Measurements from ENCODE around the gene NRG2. TPM values are rescaled to one million over a fixed set of nuclear protein-coding genes. Genes with fewer than 3 reads are reported as not detected.

The NRG2 gene
- total and polyA plus RNA-seq, 4 experiments from 2014 or later: 0.11 to 0.17 (median 0.15) TPM; not detected in 1

DNA sequence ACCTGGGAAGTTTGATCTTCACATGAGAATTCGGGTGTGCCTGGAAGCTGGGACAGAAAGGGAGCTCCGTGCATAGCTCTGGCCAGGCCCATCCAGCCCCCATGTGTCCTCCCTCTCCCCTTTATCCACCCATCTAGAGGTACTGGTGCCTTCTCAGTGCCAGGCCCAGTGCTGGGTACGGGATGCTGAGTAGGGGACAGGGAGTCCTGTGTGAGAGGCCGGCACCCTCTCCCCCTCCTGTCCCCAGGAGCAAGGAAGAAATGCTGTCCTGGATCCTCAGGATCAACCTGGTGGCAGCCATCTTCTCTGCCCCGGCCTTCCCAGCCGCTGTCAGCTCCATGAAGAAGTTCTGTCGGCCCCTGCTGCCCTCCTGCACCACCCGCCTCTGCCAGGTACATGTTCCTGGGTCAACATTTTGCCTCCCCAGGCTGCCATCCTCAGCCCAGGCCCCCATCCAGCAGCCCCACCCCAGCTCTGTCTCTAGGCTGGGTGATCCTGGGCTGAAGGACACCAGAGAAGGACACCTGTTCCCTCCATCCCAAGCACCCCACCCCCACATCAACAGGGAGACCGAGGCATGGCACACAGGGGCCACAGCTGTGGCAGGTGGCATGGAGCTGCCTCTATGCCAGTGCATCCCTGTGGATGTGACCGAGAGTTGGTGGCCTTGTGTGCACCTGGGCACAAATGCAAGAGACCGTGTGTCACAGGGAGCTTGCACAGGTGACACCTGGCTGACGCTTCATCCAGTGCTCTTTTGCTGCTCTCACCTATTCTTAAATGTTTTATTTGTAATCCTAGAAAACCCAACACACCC lies 204.5 kb downstream of the NRG2 start:
- no peak for DNase-seq
- ChIA-PET CTCF (ENCODE audit: partially characterized antibody) (interaction anchor here (0.6 to 1.7 kb wide), 4 partner anchors 25 to 882 kb away, joined by 3 to 6 read pairs (median 3); no protein-coding TSS in a partner anchor), POLR2A (ENCODE audit: partially characterized antibody) (interaction anchor here (1.3 kb wide), 1 partner anchor 10 kb away, joined by 5 read pairs; no protein-coding TSS in a partner anchor)
- H3K4me3 Mint-ChIP-seq: no peak overlapping the region
- Histone ChIP-seq H3K27ac (ENCODE audit: low read depth, low read length) (no peak overlapping the region), H3K36me3 (ENCODE audit: insufficient read depth, low read length) (no peaks in the 10 kb centered on the region), H3K4me1 (ENCODE audit: insufficient read depth, low read length) (no peaks in the 10 kb centered on the region), H3K4me3 (ENCODE audit: low read length in 2 of 2) (no peak overlapping the region), H3K9me3 (ENCODE audit: control insufficient read depth in 1 of 2, low read length in 2 of 2) (no peaks in the 10 kb centered on the region), H3K27me3 (ENCODE audit: insufficient read depth, low read length) (no peaks in the 10 kb centered on the region)
- no peaks in the 10 kb centered on the region for H3K36me3 Mint-ChIP-seq
- H3K9me3 Mint-ChIP-seq: no peaks in the 10 kb centered on the region
- H3K27me3 Mint-ChIP-seq: peaks cover 13 to 24% of the 10 kb centered on the region in 2 donors
- no peak overlapping the region for H3K27ac Mint-ChIP-seq
- no peaks in the 10 kb centered on the region for H3K4me1 Mint-ChIP-seq
- intact Hi-C loops (cut with micrococcal nuclease): no loop called here

DNA sequence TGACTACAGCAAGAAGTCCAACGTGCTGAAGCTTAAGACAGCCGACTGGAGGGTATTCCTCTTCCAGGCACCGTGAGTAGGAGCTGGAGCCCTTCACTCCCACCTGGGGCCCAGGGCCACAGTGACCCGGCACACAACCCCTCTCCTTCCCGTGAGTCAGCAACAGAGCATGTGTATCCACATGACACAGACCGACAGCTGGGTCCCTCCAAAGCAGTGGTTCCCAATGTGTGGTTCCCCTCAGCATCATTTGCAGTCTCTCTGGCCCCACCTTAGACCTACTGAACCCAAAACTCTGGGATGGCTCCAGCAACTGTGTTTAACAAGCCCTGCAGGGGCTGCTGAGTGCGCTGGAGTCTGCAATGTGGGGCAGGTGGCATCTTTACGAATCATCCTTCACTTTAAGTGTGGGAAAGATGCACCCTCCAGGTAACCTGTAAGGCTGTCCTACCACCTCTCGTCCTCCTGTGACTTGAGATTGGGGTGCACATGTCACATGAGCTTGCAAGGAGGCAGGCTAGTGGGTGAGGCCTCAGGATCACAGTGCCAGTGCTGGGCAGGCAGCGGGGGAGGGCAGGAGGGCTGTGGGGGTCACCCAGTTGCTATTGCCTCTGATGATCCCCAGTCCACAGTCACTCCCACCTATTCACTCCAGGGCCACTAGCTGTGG lies 205.3 kb downstream of the NRG2 start:
- DNase-seq: no peak
- Mint-ChIP-seq H3K9me3 (no peaks in the 10 kb centered on the region), H3K27ac (no peak overlapping the region), H3K36me3 (no peaks in the 10 kb centered on the region), H3K27me3 (peaks cover 11 to 24% of the 10 kb centered on the region in 2 donors), H3K4me3 (no peak overlapping the region), H3K4me1 (no peaks in the 10 kb centered on the region)
- no peaks in the 10 kb centered on the region for H3K9me3 ChIP-seq (ENCODE audit: control insufficient read depth in 1 of 2, low read length in 2 of 2)
- intact Hi-C loops (cut with micrococcal nuclease): no loop called here
- POLR2A ChIA-PET (ENCODE audit: partially characterized antibody): no interaction called here
- H3K27ac ChIP-seq (ENCODE audit: low read depth, low read length): no peak overlapping the region
- CTCF ChIA-PET (ENCODE audit: partially characterized antibody): interaction anchor here (0.9 to 1.3 kb wide), 2 partner anchors 26 to 51 kb away, joined by 3 read pairs; no protein-coding TSS in a partner anchor
- H3K4me1 ChIP-seq (ENCODE audit: insufficient read depth, low read length): no peaks in the 10 kb centered on the region
- H3K27me3 ChIP-seq (ENCODE audit: insufficient read depth, low read length): no peaks in the 10 kb centered on the region
- H3K36me3 ChIP-seq (ENCODE audit: insufficient read depth, low read length): no peaks in the 10 kb centered on the region
- H3K4me3 ChIP-seq (ENCODE audit: low read length in 2 of 2): no peak overlapping the region

DNA sequence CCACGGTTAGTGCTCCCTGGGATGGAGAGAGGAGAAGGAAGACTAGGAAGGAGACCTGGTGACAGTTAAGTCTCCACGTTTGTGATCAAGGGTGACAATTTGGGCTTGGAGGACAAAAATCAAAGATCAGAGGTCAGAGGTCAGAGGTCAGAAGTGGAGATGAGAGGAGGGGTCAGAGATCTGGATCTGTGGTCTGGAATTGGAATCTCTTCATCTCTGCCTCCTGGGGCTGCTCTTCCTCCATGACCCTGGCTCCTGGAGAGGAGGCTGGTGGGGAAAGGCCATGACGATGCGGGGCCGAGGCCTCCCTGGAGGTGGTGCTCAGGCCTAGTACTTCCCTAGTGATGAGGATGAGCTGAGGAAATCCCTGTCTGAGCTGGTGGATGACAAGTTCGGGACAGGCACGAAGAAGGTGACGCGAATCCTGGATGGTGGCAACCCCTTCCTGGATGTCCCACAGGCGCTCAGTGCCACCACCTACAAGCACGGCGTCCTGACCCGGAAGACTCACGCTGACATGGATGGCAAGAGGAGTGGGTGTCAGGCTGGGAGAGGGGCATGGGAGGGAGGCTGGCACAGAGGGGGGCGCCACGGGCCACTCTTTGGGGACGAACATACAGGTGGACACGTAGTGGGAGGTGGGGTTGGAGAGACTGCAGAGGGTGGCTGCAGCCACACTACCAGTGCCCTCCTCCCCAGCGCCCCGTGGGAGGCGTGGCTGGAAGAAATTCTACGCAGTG lies 206.5 kb downstream of the NRG2 start:
- CTCF ChIA-PET (ENCODE audit: partially characterized antibody): no interaction called here
- Histone ChIP-seq H3K36me3 (ENCODE audit: insufficient read depth, low read length) (no peaks in the 10 kb centered on the region), H3K9me3 (ENCODE audit: control insufficient read depth in 1 of 2, low read length in 2 of 2) (no peaks in the 10 kb centered on the region), H3K27me3 (ENCODE audit: insufficient read depth, low read length) (no peaks in the 10 kb centered on the region), H3K4me1 (ENCODE audit: insufficient read depth, low read length) (no peaks in the 10 kb centered on the region), H3K27ac (ENCODE audit: low read depth, low read length) (no peak overlapping the region), H3K4me3 (ENCODE audit: low read length in 2 of 2) (no peak overlapping the region)
- no peak for DNase-seq
- Mint-ChIP-seq H3K36me3 (no peaks in the 10 kb centered on the region), H3K9me3 (no peaks in the 10 kb centered on the region), H3K27ac (no peak overlapping the region), H3K27me3 (peaks cover 11 to 24% of the 10 kb centered on the region in 2 donors), H3K4me3 (no peak overlapping the region), H3K4me1 (no peaks in the 10 kb centered on the region)
- intact Hi-C loops (cut with micrococcal nuclease): no loop called here
- POLR2A ChIA-PET (ENCODE audit: partially characterized antibody): no interaction called here

DNA sequence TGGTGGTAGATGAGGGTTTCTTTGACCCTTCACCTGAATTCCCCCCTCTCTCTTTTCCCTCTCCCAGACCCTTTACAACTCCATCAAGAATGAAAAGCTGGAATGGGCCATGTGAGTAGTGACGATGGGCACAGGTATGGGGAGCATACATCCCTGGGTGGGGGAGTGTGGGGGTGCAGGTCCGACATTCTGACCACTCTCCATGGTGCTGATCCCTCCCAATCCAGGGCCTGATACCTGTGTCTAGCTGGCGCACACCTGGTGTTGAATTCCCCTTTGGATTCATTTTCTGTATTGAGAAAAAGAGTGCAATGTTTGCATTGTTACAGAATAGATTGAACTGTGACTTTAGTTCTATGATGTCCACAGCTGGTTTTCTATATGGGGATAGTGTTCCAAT lies 207.4 kb downstream of the NRG2 start:
- no peak overlapping the region for H3K27ac Mint-ChIP-seq
- Histone ChIP-seq H3K4me1 (ENCODE audit: insufficient read depth, low read length) (no peaks in the 10 kb centered on the region), H3K4me3 (ENCODE audit: low read length in 2 of 2) (no peak overlapping the region), H3K9me3 (ENCODE audit: control insufficient read depth in 1 of 2, low read length in 2 of 2) (no peaks in the 10 kb centered on the region), H3K27me3 (ENCODE audit: insufficient read depth, low read length) (no peaks in the 10 kb centered on the region), H3K27ac (ENCODE audit: low read depth, low read length) (no peak overlapping the region), H3K36me3 (ENCODE audit: insufficient read depth, low read length) (no peaks in the 10 kb centered on the region)
- ChIA-PET POLR2A (ENCODE audit: partially characterized antibody) (no interaction called here), CTCF (ENCODE audit: partially characterized antibody) (no interaction called here)
- H3K4me1 Mint-ChIP-seq: no peaks in the 10 kb centered on the region
- peaks cover 11 to 24% of the 10 kb centered on the region in 2 donors for H3K27me3 Mint-ChIP-seq
- no peaks in the 10 kb centered on the region for H3K36me3 Mint-ChIP-seq
- no peak for DNase-seq
- intact Hi-C loops (cut with micrococcal nuclease): no loop called here
- H3K4me3 Mint-ChIP-seq: no peak overlapping the region
- peaks cover 0 to 4% (median 0%) of the 10 kb centered on the region in 8 donors for H3K9me3 Mint-ChIP-seq

DNA sequence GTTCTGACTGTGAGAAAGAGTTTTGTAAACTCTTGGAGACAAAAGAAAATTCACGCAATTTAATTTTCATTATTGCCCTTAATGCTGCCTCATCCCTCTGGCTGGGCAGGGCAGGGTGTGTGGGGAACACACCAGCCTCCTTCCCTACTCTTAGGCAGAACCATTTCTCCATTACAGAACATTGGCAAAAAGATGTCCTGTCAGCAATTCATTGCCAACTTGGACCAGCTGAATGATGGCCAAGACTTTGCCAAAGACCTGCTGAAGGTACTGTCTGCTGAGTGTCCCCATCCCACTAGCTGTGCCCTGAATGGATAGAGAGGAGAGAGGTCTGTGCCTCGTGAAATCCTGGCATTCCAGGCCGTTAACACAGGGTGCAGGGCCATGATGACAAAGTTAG lies 209.6 kb downstream of the NRG2 start:
- no peaks in the 10 kb centered on the region for H3K9me3 ChIP-seq (ENCODE audit: control insufficient read depth in 1 of 2, low read length in 2 of 2)
- H3K36me3 ChIP-seq (ENCODE audit: insufficient read depth, low read length): no peaks in the 10 kb centered on the region
- intact Hi-C loops (cut with micrococcal nuclease): no loop called here
- H3K27me3 Mint-ChIP-seq: peaks cover 17 to 22% of the 10 kb centered on the region in 2 donors
- H3K4me1 Mint-ChIP-seq: no peaks in the 10 kb centered on the region
- H3K36me3 Mint-ChIP-seq: no peaks in the 10 kb centered on the region
- H3K4me1 ChIP-seq (ENCODE audit: insufficient read depth, low read length): no peaks in the 10 kb centered on the region
- peaks cover 0 to 4% (median 0%) of the 10 kb centered on the region in 8 donors for H3K9me3 Mint-ChIP-seq
- no peak overlapping the region for H3K4me3 Mint-ChIP-seq
- H3K4me3 ChIP-seq (ENCODE audit: low read length in 2 of 2): no peak overlapping the region
- no peak for DNase-seq
- H3K27me3 ChIP-seq (ENCODE audit: insufficient read depth, low read length): no peaks in the 10 kb centered on the region
- POLR2A ChIA-PET (ENCODE audit: partially characterized antibody): no interaction called here
- H3K27ac Mint-ChIP-seq: no peak overlapping the region
- no peak overlapping the region for H3K27ac ChIP-seq (ENCODE audit: low read depth, low read length)
- CTCF ChIA-PET (ENCODE audit: partially characterized antibody): interaction anchor here (1.0 kb wide), 1 partner anchor 9 kb away, joined by 3 read pairs; no protein-coding TSS in a partner anchor

DNA sequence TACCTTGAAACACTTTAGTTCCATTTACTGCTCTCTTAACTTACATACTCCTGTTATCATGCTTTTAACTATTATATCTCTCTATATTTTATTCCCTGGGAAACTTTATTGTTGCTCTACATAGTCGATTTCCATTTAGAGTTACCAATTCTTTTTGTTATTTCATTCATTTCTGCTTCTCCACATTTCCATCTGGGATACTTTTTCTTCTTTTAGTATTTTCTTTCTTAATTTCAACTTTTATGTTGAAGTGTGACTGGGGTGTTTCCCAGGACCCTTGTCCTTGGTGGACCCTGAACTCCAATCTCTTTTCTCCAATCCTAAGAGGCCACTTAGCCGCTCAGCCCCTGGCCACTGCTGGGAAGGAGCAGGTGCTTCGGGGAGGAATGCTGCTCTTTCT lies 211.5 kb downstream of the NRG2 start:
- no peak for DNase-seq
- Mint-ChIP-seq H3K27ac (no peak overlapping the region), H3K9me3 (peaks cover 0 to 9% (median 0%) of the 10 kb centered on the region in 8 donors), H3K4me1 (no peaks in the 10 kb centered on the region), H3K27me3 (peaks cover 17 to 21% of the 10 kb centered on the region in 2 donors), H3K36me3 (no peaks in the 10 kb centered on the region), H3K4me3 (no peak overlapping the region)
- Histone ChIP-seq H3K27me3 (ENCODE audit: insufficient read depth, low read length) (no peaks in the 10 kb centered on the region), H3K9me3 (ENCODE audit: control insufficient read depth in 1 of 2, low read length in 2 of 2) (no peaks in the 10 kb centered on the region), H3K4me1 (ENCODE audit: insufficient read depth, low read length) (no peaks in the 10 kb centered on the region), H3K27ac (ENCODE audit: low read depth, low read length) (no peak overlapping the region), H3K36me3 (ENCODE audit: insufficient read depth, low read length) (no peaks in the 10 kb centered on the region), H3K4me3 (ENCODE audit: low read length in 2 of 2) (no peak overlapping the region)
- POLR2A ChIA-PET (ENCODE audit: partially characterized antibody): no interaction called here
- intact Hi-C loops (cut with micrococcal nuclease): no loop called here
- CTCF ChIA-PET (ENCODE audit: partially characterized antibody): no interaction called here

DNA sequence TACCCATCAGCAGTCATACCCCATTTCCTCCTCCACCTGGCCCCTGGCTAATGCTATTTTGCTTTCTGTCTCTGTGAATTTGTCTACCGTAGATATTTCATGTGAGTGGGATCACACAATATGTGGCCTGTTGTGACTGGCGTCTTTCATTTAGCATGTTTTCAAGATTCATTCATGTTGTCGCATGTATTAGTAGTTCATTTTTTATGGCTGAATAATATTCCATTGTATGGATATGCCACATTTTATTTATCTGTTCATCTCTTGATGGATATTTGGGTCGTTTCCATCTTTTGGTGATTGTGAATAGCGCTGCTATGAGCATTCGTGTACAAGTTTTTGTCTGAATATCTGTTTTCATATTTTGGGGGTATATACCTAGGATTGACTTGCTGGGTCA lies 213.6 kb downstream of the NRG2 start:
- no peaks in the 10 kb centered on the region for H3K4me1 ChIP-seq (ENCODE audit: insufficient read depth, low read length)
- ChIA-PET POLR2A (ENCODE audit: partially characterized antibody) (no interaction called here), CTCF (ENCODE audit: partially characterized antibody) (no interaction called here)
- DNase-seq: no peak
- no peak overlapping the region for H3K4me3 ChIP-seq (ENCODE audit: low read length in 2 of 2)
- intact Hi-C loops (cut with micrococcal nuclease): no loop called here
- H3K4me1 Mint-ChIP-seq: no peaks in the 10 kb centered on the region
- H3K9me3 Mint-ChIP-seq: peaks cover 0 to 9% (median 0%) of the 10 kb centered on the region in 8 donors
- H3K27me3 Mint-ChIP-seq: peaks cover 10 to 15% of the 10 kb centered on the region in 2 donors
- no peaks in the 10 kb centered on the region for H3K27me3 ChIP-seq (ENCODE audit: insufficient read depth, low read length)
- no peaks in the 10 kb centered on the region for H3K36me3 ChIP-seq (ENCODE audit: insufficient read depth, low read length)
- no peak overlapping the region for H3K27ac ChIP-seq (ENCODE audit: low read depth, low read length)
- H3K27ac Mint-ChIP-seq: no peak overlapping the region
- no peaks in the 10 kb centered on the region for H3K36me3 Mint-ChIP-seq
- no peaks in the 10 kb centered on the region for H3K9me3 ChIP-seq (ENCODE audit: control insufficient read depth in 1 of 2, low read length in 2 of 2)
- no peak overlapping the region for H3K4me3 Mint-ChIP-seq
